Measurements from ENCODE around the gene MALRD1. TPM values are rescaled to one million over a fixed set of nuclear protein-coding genes. Genes with fewer than 3 reads are reported as not detected.

The MALRD1 gene
- total and polyA plus RNA-seq, 2 experiments from 2014 or later = 0.49 to 0.57 TPM

DNA sequence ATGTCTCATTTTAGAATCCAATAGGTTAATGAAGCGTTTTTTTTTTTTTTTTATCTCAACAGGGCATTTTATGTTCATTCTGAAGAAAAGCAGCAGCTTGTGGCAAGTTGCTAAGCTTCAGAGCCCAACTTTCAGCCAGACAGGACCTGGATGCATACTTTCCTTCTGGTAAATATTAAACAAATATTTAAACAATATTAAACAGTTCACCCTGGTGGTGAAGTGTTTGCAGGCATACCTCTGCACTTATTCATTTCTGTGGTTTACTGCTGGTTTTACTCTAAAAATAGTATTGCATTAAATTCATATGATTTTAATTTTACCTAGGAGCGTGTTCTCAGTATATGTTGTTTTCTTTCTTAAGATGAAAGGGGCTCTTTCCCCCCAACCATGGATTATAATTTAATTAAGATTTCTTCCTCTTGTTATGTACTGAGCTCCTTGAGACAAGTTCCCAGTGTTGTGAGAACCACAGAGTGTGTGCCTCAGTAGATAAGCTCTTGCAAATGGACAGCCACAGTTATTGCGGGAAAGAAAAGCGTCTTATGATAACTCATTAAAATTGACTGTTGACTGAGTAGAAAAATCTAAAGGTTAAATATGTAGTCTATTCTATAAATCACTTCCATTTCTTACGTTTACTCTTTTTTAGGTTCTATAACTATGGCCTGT lies 155.8 kb downstream of the MALRD1 start:
- H3K27me3 ChIP-seq = no peaks in the 10 kb centered on the region
- H3K4me3 ChIP-seq = no peak overlapping the region
- H3K9me3 ChIP-seq (ENCODE audit: low read depth) = no peaks in the 10 kb centered on the region
- no peak overlapping the region for H3K27ac ChIP-seq
- no peaks in the 10 kb centered on the region for H3K4me1 ChIP-seq (ENCODE audit: low read depth)
- DNase-seq (ENCODE audit: low read depth in 1 of 2, low spot score in 1 of 2) = no peak
- no peaks in the 10 kb centered on the region for H3K36me3 ChIP-seq
- TF ChIP-seq, protein P1, sequence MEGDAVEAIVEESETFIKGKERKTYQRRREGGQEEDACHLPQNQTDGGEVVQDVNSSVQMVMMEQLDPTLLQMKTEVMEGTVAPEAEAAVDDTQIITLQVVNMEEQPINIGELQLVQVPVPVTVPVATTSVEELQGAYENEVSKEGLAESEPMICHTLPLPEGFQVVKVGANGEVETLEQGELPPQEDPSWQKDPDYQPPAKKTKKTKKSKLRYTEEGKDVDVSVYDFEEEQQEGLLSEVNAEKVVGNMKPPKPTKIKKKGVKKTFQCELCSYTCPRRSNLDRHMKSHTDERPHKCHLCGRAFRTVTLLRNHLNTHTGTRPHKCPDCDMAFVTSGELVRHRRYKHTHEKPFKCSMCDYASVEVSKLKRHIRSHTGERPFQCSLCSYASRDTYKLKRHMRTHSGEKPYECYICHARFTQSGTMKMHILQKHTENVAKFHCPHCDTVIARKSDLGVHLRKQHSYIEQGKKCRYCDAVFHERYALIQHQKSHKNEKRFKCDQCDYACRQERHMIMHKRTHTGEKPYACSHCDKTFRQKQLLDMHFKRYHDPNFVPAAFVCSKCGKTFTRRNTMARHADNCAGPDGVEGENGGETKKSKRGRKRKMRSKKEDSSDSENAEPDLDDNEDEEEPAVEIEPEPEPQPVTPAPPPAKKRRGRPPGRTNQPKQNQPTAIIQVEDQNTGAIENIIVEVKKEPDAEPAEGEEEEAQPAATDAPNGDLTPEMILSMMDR (IDR thresholded peaks at IDR 0.05; ENCODE audit: low read depth, low read length) = no peak

GRCh38 chr10:19209319-19209718 lies 160.7 kb downstream of the MALRD1 start:
- Histone ChIP-seq H3K4me3 (no peak overlapping the region), H3K4me1 (ENCODE audit: low read depth) (no peaks in the 10 kb centered on the region), H3K27ac (no peak overlapping the region), H3K9me3 (ENCODE audit: low read depth) (no peaks in the 10 kb centered on the region), H3K36me3 (no peaks in the 10 kb centered on the region), H3K27me3 (no peaks in the 10 kb centered on the region)
- TF ChIP-seq, protein P1 (IDR thresholded peaks at IDR 0.05; ENCODE audit: low read depth, low read length) = no peak
- DNase-seq (ENCODE audit: low read depth in 1 of 2, low spot score in 1 of 2) = no peak

- Histone ChIP-seq H3K9me3 (ENCODE audit: low read depth) (no peaks in the 10 kb centered on the region), H3K36me3 (no peaks in the 10 kb centered on the region), H3K27ac (no peak overlapping the region), H3K4me3 (no peak overlapping the region), H3K27me3 (no peaks in the 10 kb centered on the region), H3K4me1 (ENCODE audit: low read depth) (no peaks in the 10 kb centered on the region)
- TF ChIP-seq, protein P1 (IDR thresholded peaks at IDR 0.05; ENCODE audit: low read depth, low read length) = no peak
- no peak for DNase-seq (ENCODE audit: low read depth in 1 of 2, low spot score in 1 of 2)
These were observed 164.0 kb downstream of the MALRD1 start for GRCh38 chr10:19212590-19212989.

GRCh38 chr10:19221216-19221615 lies 172.6 kb downstream of the MALRD1 start:
- no peaks in the 10 kb centered on the region for H3K4me1 ChIP-seq (ENCODE audit: low read depth)
- no peak overlapping the region for H3K27ac ChIP-seq
- H3K9me3 ChIP-seq (ENCODE audit: low read depth) = no peaks in the 10 kb centered on the region
- TF ChIP-seq, protein P1 (IDR thresholded peaks at IDR 0.05; ENCODE audit: low read depth, low read length) = no peak
- H3K4me3 ChIP-seq = no peak overlapping the region
- no peak for DNase-seq (ENCODE audit: low read depth in 1 of 2, low spot score in 1 of 2)
- H3K27me3 ChIP-seq = no peaks in the 10 kb centered on the region
- no peaks in the 10 kb centered on the region for H3K36me3 ChIP-seq

DNA sequence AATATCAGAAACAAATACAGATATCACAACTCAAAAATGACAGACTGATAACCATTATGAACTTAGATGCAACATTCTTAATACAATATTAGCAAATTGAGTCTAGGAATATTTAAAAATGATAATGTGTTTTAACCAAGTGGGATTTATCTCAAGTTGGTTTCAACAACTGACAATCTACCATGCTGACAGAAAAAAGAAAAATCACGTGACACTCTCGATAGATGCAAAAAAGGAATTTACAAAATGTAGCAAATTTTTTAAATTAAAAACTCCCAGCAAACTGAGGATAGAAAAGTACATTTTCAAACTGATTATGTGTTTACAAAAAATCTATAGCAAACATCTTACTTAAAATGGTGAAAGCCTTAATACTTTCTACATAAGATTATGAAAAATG lies 177.4 kb downstream of the MALRD1 start:
- TF ChIP-seq, protein P1 (IDR thresholded peaks at IDR 0.05; ENCODE audit: low read depth, low read length) = no peak
- Histone ChIP-seq H3K4me1 (ENCODE audit: low read depth) (no peaks in the 10 kb centered on the region), H3K27ac (no peak overlapping the region), H3K9me3 (ENCODE audit: low read depth) (no peaks in the 10 kb centered on the region), H3K27me3 (no peaks in the 10 kb centered on the region), H3K4me3 (no peak overlapping the region), H3K36me3 (no peaks in the 10 kb centered on the region)
- DNase-seq (ENCODE audit: low read depth in 1 of 2, low spot score in 1 of 2) = no peak
